Endothelial cell of umbilical vein (primary cell): ENCODE measurements around the gene FCRL3. TPM values are rescaled to one million over a fixed set of nuclear protein-coding genes. Genes with fewer than 3 reads are reported as not detected.

Source experiments
- Bru-seq: library from RNA; stranded (reverse); fragments of 400-500 nt; gene quantifications from one replicate; lab custom pipeline; 2021; lab: Mats Ljungman, UMichigan
- BruChase-seq, 2 experiments: library from RNA; stranded (reverse); fragments of 400-500 nt; gene quantifications; one replicate each; lab custom pipeline; 2021; lab: Mats Ljungman, UMichigan
- BruUV-seq: library from RNA; stranded (reverse); fragments of 400-500 nt; replicated peaks from 2 replicates; lab custom pipeline; 2021; lab: Mats Ljungman, UMichigan
- CTCF ChIA-PET: fragments of 300-600, 350-600 bp; sonication (Branson Sonifier 250); formaldehyde crosslinking; loops from one replicate; lab custom pipeline; 2021; ENCODE audit warnings: antibody characterized with exemption, inconsistent platforms; lab: Charles Lee
- POLR2A ChIA-PET: fragments of 300-600, 350-600 bp; sonication (Branson Sonifier 250); formaldehyde crosslinking; loops from one replicate; lab custom pipeline; 2021; ENCODE audit warnings: antibody characterized with exemption, inconsistent platforms; lab: Charles Lee
- DNase-seq: peaks from one replicate; pipeline ENCODE4 v3.0.0-alpha.2; 2011; ENCODE audit warnings: low read depth, low spot score
- FAIRE-seq: peaks from 2 replicates; lab custom pipeline; 2011; peaks lifted over from hg19 to GRCh38; lab: Jason Lieb, UNC
- H2AFZ ChIP-seq: 2 replicates; pipeline ENCODE4 v1.6.0; 2012; ENCODE audit warnings: low read depth, low read length, control low read depth, inconsistent platforms
- H3K27ac ChIP-seq: 2 replicates; pipeline ENCODE4 v1.5.1; 2011; ENCODE audit warnings: low read depth, mild to moderate bottlenecking, control low read depth, low read length, moderate library complexity; ENCODE audit not compliant: insufficient read depth
- H3K27me3 ChIP-seq, 2 experiments: 2 replicates each; pipeline versions ENCODE4 v1.6.0 to v1.6.1; 2011; ENCODE audit warnings: low read length in 2 of 2, mixed read lengths in 1 of 2; ENCODE audit not compliant: control insufficient read depth in 2 of 2, insufficient read depth in 2 of 2
- H3K36me3 ChIP-seq, 2 experiments: 2 replicates in 1 of 2; 3 replicates in 1 of 2; pipeline ENCODE4 v1.5.1; 2011; ENCODE audit warnings: low read length in 2 of 2, mild to moderate bottlenecking in 1 of 2, moderate library complexity in 1 of 2; ENCODE audit not compliant: control insufficient read depth in 2 of 2, insufficient read depth in 2 of 2; ENCODE audit errors: extremely low read depth in 1 of 2
- H3K4me1 ChIP-seq: 3 replicates; pipeline ENCODE4 v1.5.1; 2011; ENCODE audit warnings: mild to moderate bottlenecking, low read length; ENCODE audit not compliant: control insufficient read depth, insufficient read depth; ENCODE audit errors: extremely low read depth
- H3K4me2 ChIP-seq: 2 replicates; pipeline ENCODE4 v1.6.1; 2011; ENCODE audit warnings: low read length, control low read depth, mixed read lengths; ENCODE audit not compliant: insufficient read depth
- H3K4me3 ChIP-seq, 3 experiments: fragments of 200-600 bp in 1 of 3; sonication (generic), shearing (Covaris generic) in 1 of 3; replicated peaks in 1 of 3; 2 replicates each; pipeline ENCODE4 v1.5.1; 2011 to 2016; ENCODE audit warnings: control low read depth in 3 of 3, low read length in 3 of 3, mild to moderate bottlenecking in 2 of 3, inconsistent platforms in 1 of 3, low read depth in 1 of 3, moderate library complexity in 1 of 3; ENCODE audit not compliant: insufficient read depth in 1 of 3
- H3K79me2 ChIP-seq: 2 replicates; pipeline ENCODE4 v1.6.0; 2012; ENCODE audit warnings: low read length, inconsistent platforms; ENCODE audit not compliant: control insufficient read depth, insufficient read depth
- H3K9ac ChIP-seq: replicated peaks from 2 replicates; pipeline ENCODE3; 2011; ENCODE audit warnings: low read length, control low read depth; ENCODE audit not compliant: insufficient read depth; ENCODE audit errors: extremely low read depth
- H3K9me1 ChIP-seq: replicated peaks from 3 replicates; pipeline ENCODE4 v1.6.0; 2011; ENCODE audit warnings: mild to moderate bottlenecking, low read length; ENCODE audit not compliant: control insufficient read depth, insufficient read depth; ENCODE audit errors: extremely low read depth
- H3K9me3 ChIP-seq: replicated peaks from 2 replicates; pipeline ENCODE4 v1.5.1; 2012; ENCODE audit warnings: low read length, inconsistent platforms; ENCODE audit not compliant: control insufficient read depth, insufficient read depth
- H4K20me1 ChIP-seq: replicated peaks from 2 replicates; pipeline ENCODE3; 2011; ENCODE audit warnings: mild to moderate bottlenecking, low read length; ENCODE audit not compliant: control insufficient read depth, insufficient read depth; ENCODE audit errors: extremely low read depth
- CTCF ChIP-seq, 2 donors: IDR thresholded peaks; 1 replicate in 1 of 2; 2 replicates in 1 of 2; pipeline ENCODE4 v1.5.1; 2011; ENCODE audit warnings: low read length in 2 of 2, mild to moderate bottlenecking in 2 of 2, moderate library complexity in 2 of 2, control low read depth in 1 of 2, inconsistent platforms in 1 of 2, low read depth in 1 of 2; ENCODE audit not compliant: insufficient read depth in 1 of 2; ENCODE audit errors: extremely low read depth in 1 of 2
- EZH2 ChIP-seq: IDR thresholded peaks from 2 replicates; pipeline ENCODE4 v1.6.1; 2012; ENCODE audit warnings: borderline replicate concordance, low read depth, mild to moderate bottlenecking, moderate library complexity, low read length, inconsistent platforms; ENCODE audit not compliant: severe bottlenecking
- FOS ChIP-seq: IDR thresholded peaks from 2 replicates; pipeline ENCODE4 v1.6.1; 2011; ENCODE audit warnings: mild to moderate bottlenecking, low read length, moderate library complexity, borderline replicate concordance; ENCODE audit not compliant: insufficient read depth
- MAX ChIP-seq: IDR thresholded peaks from 2 replicates; pipeline ENCODE4 v1.6.1; 2011; ENCODE audit not compliant: insufficient read depth, insufficient read length
- MYC ChIP-seq: IDR thresholded peaks from one replicate; pipeline ENCODE4 v1.6.1; 2011; ENCODE audit warnings: mild to moderate bottlenecking, low read depth, low read length
- POLR2A ChIP-seq: IDR thresholded peaks from 2 replicates; pipeline ENCODE4 v1.6.1; 2012; ENCODE audit warnings: low read depth, mild to moderate bottlenecking, control low read depth, low read length
- POLR2AphosphoS5 ChIP-seq: IDR thresholded peaks from 2 replicates; pipeline ENCODE4 v1.6.1; 2012; ENCODE audit warnings: low read depth, mild to moderate bottlenecking, control low read depth, low read length, moderate library complexity; ENCODE audit not compliant: insufficient read depth
- dilution Hi-C: fragments of 300-500 bp; cut with MboI; formaldehyde crosslinking; loops from one replicate; pipeline ENCODE4 v1.15.0; 2019; ENCODE audit warnings: low sequenced_read_pairs; ENCODE audit not compliant: extremely low pct_ligation_motif_present
- intact Hi-C: fragments of 100-400 bp; cut with micrococcal nuclease; formaldehyde crosslinking; loops from one replicate; pipeline ENCODE4 v1.10.0; 2022
- long read RNA-seq: library from polyadenylated mRNA; stranded (forward); transcript quantifications from one replicate; pipeline ENCODE4 v2.0.0, GENCODE V29; 2021
- polyA minus RNA-seq, 3 experiments: library from RNA; depleted of rRNA, polyadenylated mRNA; stranded (reverse); fragments of >200 nt; gene quantifications; 1 replicate in 1 of 3; 2 replicates in 2 of 3; pipeline ENCODE4 v1.2.3, GENCODE V29; 2011
- polyA plus RNA-seq, 4 experiments: library from polyadenylated mRNA; depleted of rRNA in 3 of 4; stranded (reverse) in 3 of 4; unstranded in 1 of 4; fragments of >200 nt; gene quantifications; 2 replicates each; pipeline versions ENCODE4 v1.2.1 to v1.2.3, GENCODE V29; 2011 to 2012; ENCODE audit warnings: missing spikeins in 1 of 4
- total RNA-seq: library from RNA; stranded (reverse); gene quantifications from 2 replicates; pipeline ENCODE4 v1.2.3, GENCODE V29; 2021

FCRL3 gene
- total RNA-seq (not detected in 2 replicates), polyA plus RNA-seq (not detected in 2 replicates), polyA minus RNA-seq (not detected in 2 replicates), Bru-seq, nascent RNA (not detected), BruChase-seq, experiment 1, labeled RNA remaining after a 6-hour chase (not detected), BruChase-seq, experiment 2, labeled RNA remaining after a 2-hour chase (not detected)
- not detected in 2 replicates for polyA plus RNA-seq (2011; cell fraction: cytosol; rRNA removed)
- not detected in 2 replicates for polyA plus RNA-seq (2011; cell fraction: nucleus; rRNA removed)
- not detected in 2 replicates for polyA plus RNA-seq (2012)
- polyA minus RNA-seq (2011; cell fraction: cytosol; rRNA and poly(A)+ RNA removed) = not detected
- polyA minus RNA-seq (2011; cell fraction: nucleus; rRNA and poly(A)+ RNA removed) = not detected in 2 replicates
- long read RNA-seq = 0 reads

- H3K9me3 ChIP-seq = no peaks in the 10 kb centered on the region
- TF ChIP-seq MAX (no peak), POLR2A (no peak), POLR2AphosphoS5 (no peak), CTCF (IDR thresholded peaks at IDR 0.05; ENCODE audit: extremely low read depth in 1 of 2, insufficient read depth in 1 of 2, low read depth in 1 of 2, low read length in 2 of 2) (no peak), MYC (no peak), EZH2 (no peak), FOS (no peak)
- H3K4me1 ChIP-seq = no peaks in the 10 kb centered on the region
- H3K36me3 ChIP-seq = no peaks in the 10 kb centered on the region
- H3K9ac ChIP-seq = no peak within 1 kb of the TSS
- H3K27me3 ChIP-seq = no peaks in the 10 kb centered on the region
- ChIA-PET POLR2A (no interaction called here), CTCF (no interaction called here)
- H3K79me2 ChIP-seq = no peaks in the 10 kb centered on the region
- BruUV-seq = no TSS peak
- no peak within 1 kb of the TSS for H3K4me2 ChIP-seq
- no peak within 1 kb of the TSS for H3K4me3 ChIP-seq
- no peak within 1 kb of the TSS for H2AFZ ChIP-seq
- FAIRE-seq (no peak), DNase-seq (no peak)
- dilution Hi-C loops = no loop called here
- no peak within 1 kb of the TSS for H3K27ac ChIP-seq
- no peaks in the 10 kb centered on the region for H3K9me1 ChIP-seq
- H4K20me1 ChIP-seq = no peaks in the 10 kb centered on the region
- intact Hi-C loops = no loop called here
Measured at GRCh38 chr1:157700732-157701131, at the start of gene FCRL3. Gene FCRL3, minus strand, starts transcription at chr1:157700769. Its CDS starts 280 bp downstream, at chr1:157700489.
